HG03280 (cell line): Measurements from ENCODE around the gene GRAMD2A.

Experiments
- ATAC-seq: cut with Tn5 transposase; IDR thresholded peaks from one replicate; pipeline ENCODE4 v1.9.1; 2021; ENCODE audit warnings: mild to moderate bottlenecking, moderate library complexity; ENCODE audit not compliant: unreplicated experiment

GRAMD2A gene

GRCh38 chr15:72140088-72140487 lies 57.5 kb downstream of the GRAMD2A start:
- ATAC-seq: no peak

- no peak for ATAC-seq
These were observed 57.9 kb downstream of the GRAMD2A start for GRCh38 chr15:72139667-72140066.

- ATAC-seq: no peak
These were observed 61.2 kb downstream of the GRAMD2A start for GRCh38 chr15:72136170-72137051.

GRCh38 chr15:72135719-72136118 lies 61.9 kb downstream of the GRAMD2A start:
- no peak for ATAC-seq

GRCh38 chr15:72133211-72133610 lies 64.4 kb downstream of the GRAMD2A start:
- ATAC-seq: no peak

- no peak for ATAC-seq
These were observed 65.7 kb downstream of the GRAMD2A start for GRCh38 chr15:72131922-72132321.

GRCh38 chr15:72130272-72130671 lies 67.3 kb downstream of the GRAMD2A start:
- no peak for ATAC-seq

- ATAC-seq: no peak
These were observed 69.2 kb downstream of the GRAMD2A start for GRCh38 chr15:72128359-72128758.

GRCh38 chr15:72127724-72128322 lies 69.8 kb downstream of the GRAMD2A start:
- no peak for ATAC-seq

GRCh38 chr15:72124218-72124617 lies 73.4 kb downstream of the GRAMD2A start:
- ATAC-seq: no peak

GRCh38 chr15:72118017-72118978 lies 79.3 kb downstream of the GRAMD2A start, which contains the start of the genes MYO9A and SENP8:
Gene MYO9A (minus strand): TSS chr15:72118150. CDS start chr15:72046563, 71,587 bp downstream.
Gene SENP8 (plus strand): TSS chr15:72118403. CDS start chr15:72139624, 21,221 bp downstream.
- peak; percentile 65 for ATAC-seq

- ATAC-seq: peak; percentile 71
These were observed 80.0 kb downstream of the GRAMD2A start for GRCh38 chr15:72117486-72118016.

GRCh38 chr15:72116731-72117485 lies 80.7 kb downstream of the GRAMD2A start:
- ATAC-seq: no peak

- no peak for ATAC-seq
These were observed 84.1 kb downstream of the GRAMD2A start for GRCh38 chr15:72113347-72114031.

GRCh38 chr15:72112805-72113204 lies 84.8 kb downstream of the GRAMD2A start:
- no peak for ATAC-seq

- ATAC-seq: no peak
These were observed 85.5 kb downstream of the GRAMD2A start for GRCh38 chr15:72112116-72112515.

- no peak for ATAC-seq
These were observed 87.2 kb downstream of the GRAMD2A start for GRCh38 chr15:72110355-72110754.
